Common myeloid progenitor, CD34-positive (primary cell): ENCODE measurements around the gene HSF4.
A peak's percentile ranks its signal among the peaks of the same experiment; 100 is the strongest.

Experiments used
- CTCF ChIA-PET: fragments of 350-600 bp; sonication (Branson Sonifier 250); formaldehyde crosslinking; loops from one replicate; lab custom pipeline; 2021; ENCODE audit warnings: antibody characterized with exemption; lab: Charles Lee
- POLR2A ChIA-PET: fragments of 350-600 bp; sonication (Branson Sonifier 250); formaldehyde crosslinking; loops from one replicate; lab custom pipeline; 2021; ENCODE audit warnings: antibody characterized with exemption; lab: Charles Lee
- DNase-seq, 3 donors: peaks; one replicate each; pipeline versions ENCODE4 v3.0.0 to v3.0.0-alpha.2; 2013
- H3K27ac ChIP-seq, 2 experiments: 1 replicate in 1 of 2; 2 replicates in 1 of 2; pipeline ENCODE4 v1.7.0; 2013; ENCODE audit warnings: inconsistent platforms in 2 of 2, low read length in 2 of 2, mild to moderate bottlenecking in 2 of 2, low read depth in 1 of 2, moderate library complexity in 1 of 2; ENCODE audit not compliant: severe bottlenecking in 2 of 2, insufficient read depth in 1 of 2, poor library complexity in 1 of 2
- H3K27me3 ChIP-seq, 5 experiments: replicated peaks in 2 of 5; 1 replicate in 3 of 5; 2 replicates in 2 of 5; pipeline versions ENCODE4 v1.6.1 to v1.7.0; 2013; ENCODE audit warnings: low read length in 4 of 5, mild to moderate bottlenecking in 2 of 5, moderate library complexity in 2 of 5, inconsistent platforms in 1 of 5; ENCODE audit not compliant: insufficient read depth in 5 of 5, control insufficient read depth in 4 of 5
- H3K36me3 ChIP-seq, 4 experiments: 1 replicate in 2 of 4; 2 replicates in 2 of 4; pipeline versions ENCODE4 v1.6.1 to v1.7.0; 2013; ENCODE audit warnings: low read length in 3 of 4, control low read depth in 1 of 4, mild to moderate bottlenecking in 1 of 4; ENCODE audit not compliant: control insufficient read depth in 4 of 4, insufficient read depth in 4 of 4
- H3K4me1 ChIP-seq, 4 experiments: 1 replicate in 3 of 4; 2 replicates in 1 of 4; pipeline versions ENCODE4 v1.6.1 to v1.7.1; 2013; ENCODE audit warnings: low read length in 3 of 4, mild to moderate bottlenecking in 3 of 4, control low read depth in 1 of 4, inconsistent platforms in 1 of 4, moderate library complexity in 1 of 4; ENCODE audit not compliant: control insufficient read depth in 4 of 4, insufficient read depth in 4 of 4; ENCODE audit errors: control extremely low read depth in 1 of 4
- H3K4me3 ChIP-seq, 7 experiments: 1 replicate in 4 of 7; 2 replicates in 3 of 7; pipeline versions ENCODE4 v1.5.1 to v1.7.0; 2013; ENCODE audit warnings: mild to moderate bottlenecking in 7 of 7, low read length in 6 of 7, moderate library complexity in 6 of 7, inconsistent platforms in 2 of 7, low read depth in 2 of 7, control low read depth in 1 of 7; ENCODE audit not compliant: insufficient read depth in 4 of 7, control insufficient read depth in 1 of 7; ENCODE audit errors: extremely low read depth in 1 of 7
- H3K9me3 ChIP-seq, 5 experiments: 1 replicate in 4 of 5; 2 replicates in 1 of 5; pipeline versions ENCODE4 v1.6.1 to v1.7.1; 2013; ENCODE audit warnings: low read length in 4 of 5, mild to moderate bottlenecking in 2 of 5, inconsistent platforms in 1 of 5, low read depth in 1 of 5, moderate library complexity in 1 of 5; ENCODE audit not compliant: control insufficient read depth in 4 of 5, insufficient read depth in 2 of 5; ENCODE audit errors: control extremely low read depth in 1 of 5
- WGBS: methylation state at CpG from one replicate; pipeline ENCODE4 v1.1.5; 2013; ENCODE audit not compliant: insufficient coverage; 5-methylcytosine and 5-hydroxymethylcytosine counted together

Gene HSF4

GRCh38 chr16:67216612-67217490 lies 52.3 kb downstream of the HSF4 start:
- peak; percentile 49 to 72 (median 67) for DNase-seq
- ChIA-PET POLR2A (interaction anchor here (0.8 to 1.3 kb wide), 2 partner anchors 14 to 29 kb away, joined by 3 to 4 read pairs; no protein-coding TSS in a partner anchor), CTCF (interaction anchor here (0.6 to 3.1 kb wide), 5 partner anchors 10 to 44 kb away, joined by 3 to 13 read pairs (median 5); partner anchors contain the start of gene TMEM208)
- 26% methylated on average over 18 of the region's 18 CpGs for WGBS
- peak overlapping the region in 1 of 2 experiments; percentile 55 for H3K27ac ChIP-seq
- H3K36me3 ChIP-seq: peaks cover 0 to 7% (median 0%) of the 10 kb centered on the region in 4 experiments
- peaks cover 0 to 35% (median 24%) of the 10 kb centered on the region in 4 experiments for H3K4me1 ChIP-seq
- no peaks in the 10 kb centered on the region for H3K27me3 ChIP-seq
- H3K4me3 ChIP-seq: peak overlapping the region in 2 of 7 experiments; percentile 19 to 59
- no peaks in the 10 kb centered on the region for H3K9me3 ChIP-seq
